HepG2 (cell line): Measurements from ENCODE around the gene RGS7. TPM values are rescaled to one million over a fixed set of nuclear protein-coding genes. Genes with fewer than 3 reads are reported as not detected.
"Not testable (repeated sequence)": the region's sequence is repeated elsewhere in the genome, so short reads cannot be mapped to it uniquely, and the experiment has no call there.

ENCODE experiments used
- ATAC-seq: fragments of 200-7000 bp; cut with Tn5 transposase; 3 replicates; pipeline ENCODE4 v1.9.1; 2020; ENCODE audit warnings: mild to moderate bottlenecking, moderate library complexity
- BruUV-seq: library from RNA; stranded (reverse); fragments of 400-500 nt; replicated peaks from 2 replicates; lab custom pipeline; 2021; lab: Mats Ljungman, UMichigan
- CTCF ChIA-PET: fragments of 300-600 bp; formaldehyde crosslinking; extraction: SDS; loops from one replicate; lab custom pipeline; 2021; ENCODE audit warnings: low total read pairs, inconsistent platforms, low intra/inter-chr PET ratio; lab: Yijun Ruan, JAX
- POLR2A ChIA-PET: fragments of 350-600 bp; sonication (Branson Sonifier 250); formaldehyde crosslinking; loops from one replicate; lab custom pipeline; 2020; ENCODE audit warnings: antibody characterized with exemption, inconsistent platforms; lab: Yijun Ruan, JAX
- DNase-seq: peaks from one replicate; pipeline ENCODE4 v3.0.0-alpha.2; 2015; ENCODE audit warnings: low spot score
- FAIRE-seq: peaks from 3 replicates; lab custom pipeline; 2011; peaks lifted over from hg19 to GRCh38; lab: Jason Lieb, UNC
- H2AFZ ChIP-seq: one replicate; pipeline ENCODE4 v1.6.1; 2011; ENCODE audit warnings: low read length, inconsistent platforms
- H3K27ac ChIP-seq: fragments of 300-600 bp; 3 replicates; pipeline ENCODE4 v1.8.0; 2011; ENCODE audit warnings: mixed run types, mild to moderate bottlenecking, mixed read lengths, low read length, inconsistent platforms; ENCODE audit not compliant: insufficient read depth; ENCODE audit errors: extremely low read length
- H3K27me3 ChIP-seq, 2 experiments: fragments of 200-600 bp in 1 of 2; 2 replicates in 1 of 2; 3 replicates in 1 of 2; pipeline versions ENCODE4 v1.6.0 to v1.8.0; 2011; ENCODE audit warnings: low read length in 2 of 2, mild to moderate bottlenecking in 2 of 2, moderate library complexity in 2 of 2, inconsistent platforms in 1 of 2; ENCODE audit not compliant: insufficient read depth in 2 of 2, control insufficient read depth in 1 of 2
- H3K36me3 ChIP-seq, 2 experiments: fragments of 200-600 bp in 1 of 2; replicated peaks in 1 of 2; 2 replicates in 1 of 2; 3 replicates in 1 of 2; pipeline versions ENCODE4 v1.5.1 to v1.8.0; 2011; ENCODE audit warnings: low read length in 2 of 2, inconsistent platforms in 1 of 2; ENCODE audit not compliant: insufficient read depth in 2 of 2, control insufficient read depth in 1 of 2
- H3K4me1 ChIP-seq: 2 replicates; pipeline ENCODE4 v1.5.1; 2012; ENCODE audit warnings: low read length, inconsistent platforms; ENCODE audit not compliant: insufficient read depth
- H3K4me2 ChIP-seq: 2 replicates; pipeline ENCODE4 v1.6.0; 2011; ENCODE audit warnings: low read depth, low read length, inconsistent platforms
- H3K4me3 ChIP-seq, 3 experiments: fragments of 200-600 bp in 1 of 3; sonication (generic), shearing (Covaris generic) in 1 of 3; replicated peaks in 1 of 3; 2 replicates each; pipeline ENCODE4 v1.5.1; 2011 to 2016; ENCODE audit warnings: low read length in 3 of 3, inconsistent platforms in 2 of 3, low read depth in 2 of 3, mild to moderate bottlenecking in 2 of 3, control low read depth in 1 of 3, mixed read lengths in 1 of 3; ENCODE audit not compliant: insufficient read depth in 1 of 3
- H3K79me2 ChIP-seq: one replicate; pipeline ENCODE4 v1.6.1; 2011; ENCODE audit warnings: low read length, inconsistent platforms; ENCODE audit not compliant: insufficient read depth
- H3K9ac ChIP-seq: 2 replicates; pipeline ENCODE4 v1.6.0; 2011; ENCODE audit warnings: mild to moderate bottlenecking, low read depth, low read length, inconsistent platforms; ENCODE audit not compliant: insufficient read depth
- H3K9me3 ChIP-seq: 2 replicates; pipeline ENCODE4 v1.5.1; 2012; ENCODE audit warnings: mild to moderate bottlenecking, low read length
- H4K20me1 ChIP-seq: 2 replicates; pipeline ENCODE4 v1.6.0; 2011; ENCODE audit warnings: inconsistent platforms, mild to moderate bottlenecking, low read length, moderate library complexity; ENCODE audit not compliant: insufficient read depth
- ATF1 ChIP-seq: IDR thresholded peaks from 2 replicates; pipeline ENCODE4 v1.6.1; 2016; ENCODE audit warnings: mild to moderate bottlenecking, control low read depth
- GFI1 ChIP-seq: sonication (generic); formaldehyde crosslinking; IDR thresholded peaks from 2 replicates; pipeline ENCODE4 v1.5.0; 2020; ENCODE audit warnings: missing genetic modification reagents, mild to moderate bottlenecking, borderline replicate concordance
- MTF2 ChIP-seq: sonication (generic); formaldehyde crosslinking; IDR thresholded peaks from 2 replicates; pipeline ENCODE4 v1.5.0; 2020; ENCODE audit warnings: missing genetic modification reagents, borderline replicate concordance
- PAWR ChIP-seq: sonication (generic); formaldehyde crosslinking; IDR thresholded peaks from 2 replicates; pipeline ENCODE4 v1.4.0; 2020; ENCODE audit warnings: missing genetic modification reagents, mild to moderate bottlenecking, borderline replicate concordance
- PITX1 ChIP-seq: sonication (generic); formaldehyde crosslinking; IDR thresholded peaks from 2 replicates; pipeline ENCODE4 v1.5.1; 2020; ENCODE audit warnings: mild to moderate bottlenecking, missing genetic modification reagents
- POGZ ChIP-seq: sonication (generic); formaldehyde crosslinking; IDR thresholded peaks from 2 replicates; pipeline ENCODE4 v1.4.0; 2020; ENCODE audit warnings: mild to moderate bottlenecking, missing genetic modification reagents
- POLR2G ChIP-seq: fragments of 200-400 bp; formaldehyde crosslinking; IDR thresholded peaks from 2 replicates; pipeline ENCODE4 v1.6.1; 2018; ENCODE audit warnings: mild to moderate bottlenecking, low read depth, low read length, moderate library complexity
- SMAD1 ChIP-seq: sonication (generic); formaldehyde crosslinking; IDR thresholded peaks from 2 replicates; pipeline ENCODE4 v1.4.0; 2020; ENCODE audit warnings: missing genetic modification reagents, low read depth, mild to moderate bottlenecking, borderline replicate concordance
- ZNF710 ChIP-seq: sonication (generic); formaldehyde crosslinking; IDR thresholded peaks from 2 replicates; pipeline ENCODE4 v1.5.0; 2020; ENCODE audit warnings: mild to moderate bottlenecking, missing genetic modification reagents, borderline replicate concordance
- ZNF737 ChIP-seq: sonication (generic); formaldehyde crosslinking; IDR thresholded peaks from 2 replicates; pipeline ENCODE4 v1.5.0; 2020; ENCODE audit warnings: missing genetic modification reagents, mild to moderate bottlenecking, borderline replicate concordance
- WGBS: methylation state at CpG from one replicate; pipeline ENCODE4 v1.1.6; 2017; ENCODE audit warnings: low lambda C conversion rate; 5-methylcytosine and 5-hydroxymethylcytosine counted together
- in situ Hi-C: cut with HindIII; loops from 2 replicates; pipeline ENCODE4 v1.10.0; 2017; ENCODE audit warnings: low pct_unique_long_range_greater_than_20kb; ENCODE audit not compliant: extremely low pct_ligation_motif_present
- intact Hi-C: fragments of 100-400 bp; cut with micrococcal nuclease; formaldehyde crosslinking; loops from one replicate; pipeline ENCODE4 v1.10.0; 2022; ENCODE audit not compliant: unreplicated experiment
- polyA plus RNA-seq, 8 experiments: library from polyadenylated mRNA; depleted of rRNA in 3 of 8; stranded (reverse) in 7 of 8; unstranded in 1 of 8; fragments of >200 nt; fragmentation: Illumina TruSeq in 4 of 8; extraction: Trizol in 4 of 8; gene quantifications; 2 replicates each; pipeline versions ENCODE4 v1.2.1 to v1.2.3, GENCODE V29; 2011 to 2016; ENCODE audit warnings: low read depth in 4 of 8, missing spikeins in 1 of 8, mixed read lengths in 1 of 8; ENCODE audit not compliant: insufficient read depth in 1 of 8
- total RNA-seq, 5 experiments: library from RNA; depleted of rRNA; stranded (reverse); fragments of >200 nt; fragmentation: Illumina TruSeq; extraction: Trizol; gene quantifications; 2 replicates each; pipeline ENCODE4 v1.2.3, GENCODE V29; 2016; ENCODE audit warnings: low read depth in 1 of 5

Gene RGS7
- total and polyA plus RNA-seq, 2 of the 13 experiments (the other 11 are each of a cell fraction or from before 2014, with no cell fraction given), result not detected

GRCh38 chr1:241225741-241226140 lies 131.3 kb downstream of the RGS7 start:
- TF ChIP-seq ATF1 (CRISPR knock-in tag) (no peak), ZNF737 (CRISPR knock-in tag) (no peak), POGZ (CRISPR knock-in tag) (no peak), SMAD1 (no peak), POLR2G (no peak), ZNF710 (CRISPR knock-in tag) (no peak), PAWR (CRISPR knock-in tag) (no peak), MTF2 (CRISPR knock-in tag) (no peak), PITX1 (CRISPR knock-in tag) (no peak), GFI1 (CRISPR knock-in tag) (no peak)
- TF ChIP-seq, all 625 proteins: peak for 0
- no peak overlapping the region for H2AFZ ChIP-seq
- WGBS, result 4% methylated on average over 1 of the region's 1 CpG
- FAIRE-seq, result no peak
- no peaks in the 10 kb centered on the region for H3K79me2 ChIP-seq
- H3K9ac ChIP-seq, result no peak overlapping the region
- no peak overlapping the region for H3K4me3 ChIP-seq
- H3K27me3 ChIP-seq, result peaks cover 0 to 1% of the 10 kb centered on the region in 2 experiments; a peak in 1 of 5 replicates
- in situ Hi-C loops, result no loop called here
- no peak for DNase-seq
- no peaks in the 10 kb centered on the region for H3K9me3 ChIP-seq
- no peaks in the 10 kb centered on the region for H3K4me1 ChIP-seq
- BruUV-seq, result no TSS peak
- no peak for ATAC-seq
- H3K36me3 ChIP-seq, result no peaks in the 10 kb centered on the region
- POLR2A ChIA-PET, result no interaction called here
- no peaks in the 10 kb centered on the region for H4K20me1 ChIP-seq
- CTCF ChIA-PET, result no interaction called here
- no peak overlapping the region for H3K4me2 ChIP-seq
- intact Hi-C loops, result no loop called here
- no peak overlapping the region for H3K27ac ChIP-seq

- FAIRE-seq, H3K4me2 ChIP-seq, H3K9ac ChIP-seq, H3K9me3 ChIP-seq, H3K4me1 ChIP-seq, ATAC-seq, H3K79me2 ChIP-seq, H3K27ac ChIP-seq, POLR2A ChIA-PET, in situ Hi-C loops, H3K27me3 ChIP-seq, H3K36me3 ChIP-seq, H4K20me1 ChIP-seq, intact Hi-C loops, BruUV-seq, CTCF ChIA-PET, H2AFZ ChIP-seq, DNase-seq, H3K4me3 ChIP-seq: not testable (repeated sequence)
- WGBS, result 2% methylated on average over 3 of the region's 3 CpGs
Measured at GRCh38 chr1:241224189-241224588, 132.8 kb downstream of the RGS7 start.

- CTCF ChIA-PET, H3K79me2 ChIP-seq, H4K20me1 ChIP-seq, H3K9ac ChIP-seq, FAIRE-seq, H3K4me1 ChIP-seq, ATAC-seq, DNase-seq, H3K4me2 ChIP-seq, BruUV-seq, intact Hi-C loops, in situ Hi-C loops, H3K36me3 ChIP-seq, H3K9me3 ChIP-seq, H2AFZ ChIP-seq, H3K27me3 ChIP-seq, POLR2A ChIA-PET, H3K27ac ChIP-seq, H3K4me3 ChIP-seq: not testable (repeated sequence)
- 21% methylated on average over 4 of the region's 4 CpGs for WGBS
Measured at GRCh38 chr1:241222813-241223212, 134.2 kb downstream of the RGS7 start.
